Naive thymus-derived CD8-positive, alpha-beta T cell (primary cell): ENCODE results near the gene EIF3L. TPM values are rescaled to one million over a fixed set of nuclear protein-coding genes. Genes with fewer than 3 reads are reported as not detected.

Source experiments
- ATAC-seq, 2 donors: fragments of 150-1000 bp; cut with Tn5 transposase in 1 of 2; sonication (Bioruptor Pico), chemical (Tn5 transposase) in 1 of 2; 1 replicate in 1 of 2; 2 replicates in 1 of 2; pipeline ENCODE4 v1.10.0; 2021; ENCODE audit warnings: mild to moderate bottlenecking in 2 of 2, moderate library complexity in 2 of 2
- POLR2A ChIA-PET: fragments of 350-600 bp; sonication (Branson Sonifier 250); formaldehyde crosslinking; loops from one replicate; lab custom pipeline; 2021; ENCODE audit warnings: antibody characterized with exemption; lab: Charles Lee
- DNase-seq, 10 donors: peaks; one replicate each; pipeline versions ENCODE4 v3.0.0 to v3.0.0-alpha.2; 2020 to 2022
- H3K27ac Mint-ChIP-seq, 10 donors: one replicate each; pipeline ENCODE4 v1.8.0; 2020 to 2022; ENCODE audit warnings: mild to moderate bottlenecking in 10 of 10, mixed read lengths in 10 of 10, moderate library complexity in 4 of 10, inconsistent platforms in 1 of 10
- H3K27me3 Mint-ChIP-seq, 5 donors: one replicate each; pipeline ENCODE4 v1.8.0; 2021 to 2022; ENCODE audit warnings: mixed read lengths in 5 of 5
- H3K36me3 Mint-ChIP-seq, 3 donors: one replicate each; pipeline ENCODE4 v1.8.0; 2020 to 2022; ENCODE audit warnings: mixed read lengths in 3 of 3, mild to moderate bottlenecking in 2 of 3, inconsistent platforms in 1 of 3
- H3K4me1 Mint-ChIP-seq, 4 donors: one replicate each; pipeline ENCODE4 v1.8.0; 2021 to 2022; ENCODE audit warnings: mixed read lengths in 4 of 4
- H3K4me3 Mint-ChIP-seq, 10 donors: one replicate each; pipeline ENCODE4 v1.8.0; 2020 to 2022; ENCODE audit warnings: mild to moderate bottlenecking in 10 of 10, mixed read lengths in 10 of 10, moderate library complexity in 6 of 10, inconsistent platforms in 1 of 10
- H3K9me3 Mint-ChIP-seq, 9 donors: one replicate each; pipeline ENCODE4 v1.8.0; 2020 to 2022; ENCODE audit warnings: mixed read lengths in 9 of 9, mild to moderate bottlenecking in 3 of 9, inconsistent platforms in 1 of 9, moderate library complexity in 1 of 9
- polyA plus RNA-seq, 3 donors: library from polyadenylated mRNA; unstranded; fragments of 300-500 nt; fragmentation: Illumina TruSeq; gene quantifications; one replicate each; pipeline ENCODE4 v1.2.3, GENCODE V29; 2021
- total RNA-seq, 8 experiments: library from RNA in 2 of 8; stranded (reverse) in 2 of 8; gene quantifications; one replicate each; pipeline ENCODE4 v1.2.3 and lab custom pipeline; 2021 to 2026

EIF3L gene
- total and polyA plus RNA-seq, 5 experiments from 2014 or later = 310 to 544 (median 395) TPM

GRCh38 chr22:37818409-37819104 is 30.7 kb upstream of the EIF3L start:
- Mint-ChIP-seq H3K4me3 (peak overlapping the region; percentile 53 to 75 (median 70)), H3K27me3 (peaks cover 9 to 51% (median 25%) of the 10 kb centered on the region in 5 donors), H3K36me3 (no peaks in the 10 kb centered on the region), H3K4me1 (peaks cover 0 to 19% (median 13%) of the 10 kb centered on the region in 4 donors), H3K27ac (no peak overlapping the region), H3K9me3 (no peaks in the 10 kb centered on the region)
- POLR2A ChIA-PET = interaction anchor here (0.8 to 3.6 kb wide), 4 partner anchors 11 to 78 kb away, joined by 3 to 19 read pairs (median 6); partner anchors contain the start of genes ANKRD54 and GCAT
- DNase-seq (peak; percentile 44 to 79 (median 57)), ATAC-seq (peak; percentile 80 to 82)

- H3K27ac Mint-ChIP-seq = no peak overlapping the region
- H3K9me3 Mint-ChIP-seq = no peaks in the 10 kb centered on the region
- H3K4me1 Mint-ChIP-seq = peaks cover 0 to 19% (median 13%) of the 10 kb centered on the region in 4 donors
- DNase-seq = no peak
- H3K4me3 Mint-ChIP-seq = peak overlapping the region; percentile 43 to 75 (median 68)
- POLR2A ChIA-PET = interaction anchor here (0.7 to 3.6 kb wide), 4 partner anchors 11 to 181 kb away, joined by 3 to 19 read pairs (median 6); partner anchors contain the start of genes ANKRD54 and GCAT
- no peaks in the 10 kb centered on the region for H3K36me3 Mint-ChIP-seq
- ATAC-seq = no peak
- H3K27me3 Mint-ChIP-seq = peaks cover 9 to 52% (median 25%) of the 10 kb centered on the region in 5 donors
Observed at GRCh38 chr22:37819105-37819433, 30.1 kb upstream of the EIF3L start.

GRCh38 chr22:37820350-37820749 is 28.9 kb upstream of the EIF3L start:
- Mint-ChIP-seq H3K9me3 (no peaks in the 10 kb centered on the region), H3K4me1 (peaks cover 0 to 21% (median 14%) of the 10 kb centered on the region in 4 donors), H3K4me3 (peak overlapping the region in 2 of 10 donors; percentile 34 to 67), H3K27me3 (peaks cover 9 to 54% (median 28%) of the 10 kb centered on the region in 5 donors), H3K27ac (no peak overlapping the region), H3K36me3 (no peaks in the 10 kb centered on the region)
- POLR2A ChIA-PET = interaction anchor here (3.6 kb wide), 1 partner anchor 43 kb away, joined by 19 read pairs; no protein-coding TSS in a partner anchor
- ATAC-seq (no peak), DNase-seq (no peak)

- Mint-ChIP-seq H3K27ac (peak overlapping the region in 1 of 10 donors; percentile 29), H3K9me3 (no peaks in the 10 kb centered on the region), H3K27me3 (peaks cover 9 to 52% (median 28%) of the 10 kb centered on the region in 5 donors), H3K4me1 (peaks cover 2 to 23% (median 15%) of the 10 kb centered on the region in 4 donors), H3K4me3 (no peak overlapping the region), H3K36me3 (peaks cover 0 to 3% (median 0%) of the 10 kb centered on the region in 3 donors)
- DNase-seq (no peak), ATAC-seq (no peak)
- POLR2A ChIA-PET = interaction anchor here (1.2 to 1.6 kb wide), 2 partner anchors 13 to 20 kb away, joined by 3 to 4 read pairs; no protein-coding TSS in a partner anchor
Observed at GRCh38 chr22:37822079-37822833, 27.0 kb upstream of the EIF3L start.

- H3K9me3 Mint-ChIP-seq = no peaks in the 10 kb centered on the region
- H3K27ac Mint-ChIP-seq = no peak within 1 kb of the TSS
- peaks cover 0 to 7% (median 0%) of the 10 kb centered on the region in 3 donors for H3K36me3 Mint-ChIP-seq
- peaks cover 6 to 49% (median 24%) of the 10 kb centered on the region in 5 donors for H3K27me3 Mint-ChIP-seq
- H3K4me1 Mint-ChIP-seq = peaks cover 2 to 12% (median 7%) of the 10 kb centered on the region in 4 donors
- DNase-seq = no peak
- POLR2A ChIA-PET = interaction anchor here (1.6 kb wide), 1 partner anchor 19 kb away, joined by 3 read pairs; no protein-coding TSS in a partner anchor
- peak within 1 kb of the TSS in 1 of 10 donors; percentile 33 for H3K4me3 Mint-ChIP-seq
- ATAC-seq = no peak
Observed at GRCh38 chr22:37823134-37823985, 25.9 kb upstream of the EIF3L start, which contains the start of gene GALR3. GALR3 (plus strand) TSS chr22:37823382; CDS start chr22:37823407, 25 bp downstream.

GRCh38 chr22:37824674-37825641 is 24.3 kb upstream of the EIF3L start:
- Mint-ChIP-seq H3K27me3 (peaks cover 6 to 49% (median 21%) of the 10 kb centered on the region in 5 donors), H3K4me1 (peaks cover 0 to 5% (median 4%) of the 10 kb centered on the region in 4 donors), H3K9me3 (no peaks in the 10 kb centered on the region), H3K27ac (no peak overlapping the region), H3K4me3 (peak overlapping the region in 4 of 10 donors; percentile 43 to 79 (median 62)), H3K36me3 (peaks cover 0 to 13% (median 2%) of the 10 kb centered on the region in 3 donors)
- POLR2A ChIA-PET = interaction anchor here (0.9 kb wide), 1 partner anchor 17 kb away, joined by 3 read pairs; no protein-coding TSS in a partner anchor
- ATAC-seq (peak; percentile 30 to 33), DNase-seq (no peak)

GRCh38 chr22:37827056-37827455 is 22.2 kb upstream of the EIF3L start:
- POLR2A ChIA-PET = no interaction called here

GRCh38 chr22:37830093-37830842 is 19.0 kb upstream of the EIF3L start:
- Mint-ChIP-seq H3K27me3 (peaks cover 0 to 8% (median 0%) of the 10 kb centered on the region in 5 donors), H3K27ac (no peak overlapping the region), H3K9me3 (no peaks in the 10 kb centered on the region), H3K4me1 (peaks cover 0 to 7% (median 2%) of the 10 kb centered on the region in 4 donors), H3K4me3 (no peak overlapping the region), H3K36me3 (peaks cover 0 to 55% (median 3%) of the 10 kb centered on the region in 3 donors)
- no peak for DNase-seq
- POLR2A ChIA-PET = no interaction called here
- no peak for ATAC-seq

More at GRCh38 chr22:37827056-37827455, 22.2 kb upstream of the EIF3L start:
- Mint-ChIP-seq H3K27ac (no peak overlapping the region), H3K4me3 (no peak overlapping the region), H3K4me1 (peaks cover 0 to 7% (median 4%) of the 10 kb centered on the region in 4 donors), H3K9me3 (no peaks in the 10 kb centered on the region), H3K27me3 (peaks cover 4 to 31% (median 11%) of the 10 kb centered on the region in 5 donors), H3K36me3 (peaks cover 0 to 32% (median 3%) of the 10 kb centered on the region in 3 donors)
- ATAC-seq (no peak), DNase-seq (no peak)

- H3K4me1 Mint-ChIP-seq = peaks cover 0 to 5% (median 0%) of the 10 kb centered on the region in 4 donors
- no peaks in the 10 kb centered on the region for H3K27me3 Mint-ChIP-seq
- H3K36me3 Mint-ChIP-seq = peaks cover 0 to 58% (median 3%) of the 10 kb centered on the region in 3 donors
- no peak overlapping the region for H3K27ac Mint-ChIP-seq
- ATAC-seq (no peak), DNase-seq (no peak)
- no peaks in the 10 kb centered on the region for H3K9me3 Mint-ChIP-seq
- H3K4me3 Mint-ChIP-seq = peak overlapping the region in 1 of 10 donors; percentile 10
- POLR2A ChIA-PET = no interaction called here
Observed at GRCh38 chr22:37831472-37831871, 17.7 kb upstream of the EIF3L start.
